ENCODE data around the gene NCBP3.

The NCBP3 gene

GRCh38 chr17:3879591-3880417 lies 33.8 kb upstream of the NCBP3 start:
- Histone ChIP-seq H3K4me1 (ENCODE audit: control insufficient read depth, insufficient read depth, low read length) (no peaks in the 10 kb centered on the region), H3K36me3 (ENCODE audit: control insufficient read depth in 2 of 2, insufficient read depth in 1 of 2, low read length in 2 of 2) (peaks cover 17 to 90% of the 10 kb centered on the region in 2 experiments), H3K4me3 (ENCODE audit: low read depth, low read length) (no peak overlapping the region), H3K9me3 (ENCODE audit: control insufficient read depth, insufficient read depth, low read depth, low read length) (no peaks in the 10 kb centered on the region), H3K27ac (ENCODE audit: extremely low read depth, low read depth, low read length) (no peak overlapping the region)
- POLR2A ChIA-PET: interaction anchor here (1.1 to 1.6 kb wide), 4 partner anchors 9 to 33 kb away, joined by 3 to 5 read pairs (median 4); partner anchors contain the start of gene CAMKK1
- TF ChIP-seq ZNF140 (tag by site-specific recombination; IDR thresholded peaks at IDR 0.05) (no peak), GLI4 (tag by site-specific recombination; IDR thresholded peaks at IDR 0.05) (no peak), ZNF398 (tag by site-specific recombination; IDR thresholded peaks at IDR 0.05) (no peak), ZIC2 (tag by site-specific recombination; IDR thresholded peaks at IDR 0.05) (no peak; the same call in 1 of the 2 replicates), FEZF1 (tag by site-specific recombination; IDR thresholded peaks at IDR 0.05) (no peak), ZNF138 (tag by site-specific recombination; IDR thresholded peaks at IDR 0.05; ENCODE audit: borderline replicate concordance) (no peak), ZFP41 (tag by site-specific recombination; IDR thresholded peaks at IDR 0.05; ENCODE audit: borderline replicate concordance) (no peak), ZFP37 (tag by site-specific recombination; IDR thresholded peaks at IDR 0.05) (no peak), KLF1 (tag by site-specific recombination; IDR thresholded peaks at IDR 0.05) (no peak), ZNF513 (tag by site-specific recombination; IDR thresholded peaks at IDR 0.05) (no peak), PRDM6 (tag by site-specific recombination; IDR thresholded peaks at IDR 0.05) (no peak), ZBTB1 (tag by site-specific recombination; IDR thresholded peaks at IDR 0.05) (no peak), ZNF670 (tag by site-specific recombination; IDR thresholded peaks at IDR 0.05; ENCODE audit: low read depth) (no peak), ZNF518A (tag by site-specific recombination; conservative IDR thresholded peaks at IDR 0.05; ENCODE audit: low read depth) (no peak), ZBTB21 (tag by site-specific recombination; IDR thresholded peaks at IDR 0.05) (no peak), ZSCAN16 (tag by site-specific recombination; IDR thresholded peaks at IDR 0.05) (no peak)
- CTCF ChIA-PET: interaction anchor here (0.6 to 4.0 kb wide), 8 partner anchors 15 to 1059 kb away, joined by 3 to 21 read pairs (median 4); no protein-coding TSS in a partner anchor

Measured in HEK293 (cell line).